Measurements from ENCODE around the gene HOXA11.

DNA sequence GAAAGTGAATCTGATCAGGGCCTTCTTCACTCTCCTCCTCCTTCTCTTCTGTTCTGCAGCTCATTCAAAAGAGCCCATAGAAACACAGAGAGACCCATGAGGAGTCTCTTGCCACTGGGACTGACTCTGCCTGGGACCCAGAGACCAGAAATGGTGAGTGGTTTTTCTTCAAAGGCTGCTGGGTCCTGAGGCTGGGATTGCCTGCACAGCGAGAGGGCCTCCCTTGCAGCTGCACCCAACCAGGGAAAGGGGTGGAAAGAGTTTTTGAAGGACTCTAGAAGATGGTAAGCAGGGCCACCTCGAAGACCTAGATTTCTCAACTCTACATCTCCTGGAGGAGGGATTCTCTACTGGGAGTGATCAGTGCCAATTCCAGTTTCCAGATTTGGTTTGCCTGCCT is 30.3 kb upstream of the HOXA11 start:
- TF ChIP-seq, protein P1, sequence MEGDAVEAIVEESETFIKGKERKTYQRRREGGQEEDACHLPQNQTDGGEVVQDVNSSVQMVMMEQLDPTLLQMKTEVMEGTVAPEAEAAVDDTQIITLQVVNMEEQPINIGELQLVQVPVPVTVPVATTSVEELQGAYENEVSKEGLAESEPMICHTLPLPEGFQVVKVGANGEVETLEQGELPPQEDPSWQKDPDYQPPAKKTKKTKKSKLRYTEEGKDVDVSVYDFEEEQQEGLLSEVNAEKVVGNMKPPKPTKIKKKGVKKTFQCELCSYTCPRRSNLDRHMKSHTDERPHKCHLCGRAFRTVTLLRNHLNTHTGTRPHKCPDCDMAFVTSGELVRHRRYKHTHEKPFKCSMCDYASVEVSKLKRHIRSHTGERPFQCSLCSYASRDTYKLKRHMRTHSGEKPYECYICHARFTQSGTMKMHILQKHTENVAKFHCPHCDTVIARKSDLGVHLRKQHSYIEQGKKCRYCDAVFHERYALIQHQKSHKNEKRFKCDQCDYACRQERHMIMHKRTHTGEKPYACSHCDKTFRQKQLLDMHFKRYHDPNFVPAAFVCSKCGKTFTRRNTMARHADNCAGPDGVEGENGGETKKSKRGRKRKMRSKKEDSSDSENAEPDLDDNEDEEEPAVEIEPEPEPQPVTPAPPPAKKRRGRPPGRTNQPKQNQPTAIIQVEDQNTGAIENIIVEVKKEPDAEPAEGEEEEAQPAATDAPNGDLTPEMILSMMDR (IDR thresholded peaks at IDR 0.05) = no peak
- TF ChIP-seq POLR2AphosphoS5 (IDR thresholded peaks at IDR 0.05) = no peak
- no peak for TF ChIP-seq POLR2A (IDR thresholded peaks at IDR 0.05)
